ENCODE results near the gene GADL1. TPM values are rescaled to one million over a fixed set of nuclear protein-coding genes. Genes with fewer than 3 reads are reported as not detected.

GADL1 gene
- total RNA-seq, 1 donor from 2014 or later: not detected

- ATAC-seq (no peak), DNase-seq (no peak)
- no peak overlapping the region for H3K4me3 ChIP-seq
- no peaks in the 10 kb centered on the region for H3K27me3 ChIP-seq
- H3K36me3 ChIP-seq: no peaks in the 10 kb centered on the region
- no peak overlapping the region for H3K27ac ChIP-seq
- no peaks in the 10 kb centered on the region for H3K4me1 ChIP-seq
- no peak for TF ChIP-seq CTCF (IDR thresholded peaks at IDR 0.05)
- intact Hi-C loops (cut with DNase I): no loop called here
- no peaks in the 10 kb centered on the region for H3K9me3 ChIP-seq
These were observed 174.9 kb downstream of the GADL1 start for GRCh38 chr3:30719536-30719935.

- H3K4me3 ChIP-seq: no peak overlapping the region
- H3K27ac ChIP-seq: no peak overlapping the region
- intact Hi-C loops (cut with DNase I): no loop called here
- H3K9me3 ChIP-seq: no peaks in the 10 kb centered on the region
- H3K27me3 ChIP-seq: no peaks in the 10 kb centered on the region
- no peak for DNase-seq
- H3K4me1 ChIP-seq: no peaks in the 10 kb centered on the region
- no peak for TF ChIP-seq CTCF (IDR thresholded peaks at IDR 0.05)
- H3K36me3 ChIP-seq: no peaks in the 10 kb centered on the region
- ATAC-seq: no peak
These were observed 180.5 kb downstream of the GADL1 start for GRCh38 chr3:30713885-30714503.

GRCh38 chr3:30712991-30713390 is 181.5 kb downstream of the GADL1 start:
- no peak for TF ChIP-seq CTCF (IDR thresholded peaks at IDR 0.05)
- Histone ChIP-seq H3K4me1 (no peaks in the 10 kb centered on the region), H3K9me3 (no peaks in the 10 kb centered on the region), H3K27me3 (no peaks in the 10 kb centered on the region), H3K36me3 (no peaks in the 10 kb centered on the region), H3K27ac (no peak overlapping the region), H3K4me3 (no peak overlapping the region)
- DNase-seq: no peak
- intact Hi-C loops (cut with DNase I): no loop called here
- no peak for ATAC-seq

- Histone ChIP-seq H3K4me1 (no peaks in the 10 kb centered on the region), H3K27ac (no peak overlapping the region), H3K9me3 (no peaks in the 10 kb centered on the region), H3K27me3 (no peaks in the 10 kb centered on the region), H3K4me3 (no peak overlapping the region), H3K36me3 (no peaks in the 10 kb centered on the region)
- ATAC-seq: no peak
- no peak for DNase-seq
- TF ChIP-seq CTCF (IDR thresholded peaks at IDR 0.05): no peak
- intact Hi-C loops (cut with DNase I): no loop called here
These were observed 182.6 kb downstream of the GADL1 start for GRCh38 chr3:30711867-30712266.

GRCh38 chr3:30711151-30711550 is 183.3 kb downstream of the GADL1 start:
- Histone ChIP-seq H3K36me3 (no peaks in the 10 kb centered on the region), H3K27ac (no peak overlapping the region), H3K4me3 (no peak overlapping the region), H3K9me3 (no peaks in the 10 kb centered on the region), H3K27me3 (no peaks in the 10 kb centered on the region), H3K4me1 (no peaks in the 10 kb centered on the region)
- TF ChIP-seq CTCF (IDR thresholded peaks at IDR 0.05): no peak
- intact Hi-C loops (cut with DNase I): no loop called here
- ATAC-seq: no peak
- DNase-seq: no peak

GRCh38 chr3:30710017-30710416 is 184.4 kb downstream of the GADL1 start:
- H3K4me1 ChIP-seq: no peaks in the 10 kb centered on the region
- intact Hi-C loops (cut with DNase I): no loop called here
- no peaks in the 10 kb centered on the region for H3K36me3 ChIP-seq
- no peak overlapping the region for H3K4me3 ChIP-seq
- H3K27ac ChIP-seq: no peak overlapping the region
- H3K9me3 ChIP-seq: no peaks in the 10 kb centered on the region
- no peaks in the 10 kb centered on the region for H3K27me3 ChIP-seq
- no peak for DNase-seq
- ATAC-seq: no peak
- no peak for TF ChIP-seq CTCF (IDR thresholded peaks at IDR 0.05)
